Hepatocyte (in vitro differentiated cells): Measurements from ENCODE around the gene NPAS3. TPM values are rescaled to one million over a fixed set of nuclear protein-coding genes. Genes with fewer than 3 reads are reported as not detected.

ENCODE experiments used
- DNase-seq: peaks from one replicate; pipeline ENCODE4 v3.0.0-alpha.2; 2016; ENCODE audit warnings: low spot score
- H2AFZ ChIP-seq: fragments of 200-600 bp; sonication (generic); 2 replicates; pipeline ENCODE4 v1.6.0; 2016; ENCODE audit warnings: antibody characterized with exemption, mild to moderate bottlenecking
- H3K27ac ChIP-seq: fragments of 200-600 bp; sonication (generic); 2 replicates; pipeline ENCODE4 v1.5.1; 2016; ENCODE audit warnings: mild to moderate bottlenecking
- H3K27me3 ChIP-seq: fragments of 200-600 bp; sonication (generic); 2 replicates; pipeline ENCODE4 v1.6.1; 2016
- H3K36me3 ChIP-seq: fragments of 200-600 bp; sonication (generic); replicated peaks from 2 replicates; pipeline ENCODE4 v1.5.1; 2016; ENCODE audit warnings: low read depth; ENCODE audit not compliant: insufficient read depth
- H3K4me1 ChIP-seq: fragments of 200-600 bp; sonication (generic); 2 replicates; pipeline ENCODE4 v1.5.1; 2016; ENCODE audit warnings: mild to moderate bottlenecking, moderate library complexity; ENCODE audit not compliant: insufficient read depth
- H3K4me2 ChIP-seq: fragments of 200-600 bp; sonication (generic); 2 replicates; pipeline ENCODE4 v1.6.0; 2016
- H3K4me3 ChIP-seq: fragments of 200-600 bp; sonication (generic); 2 replicates; pipeline ENCODE4 v1.5.1; 2016; ENCODE audit warnings: mild to moderate bottlenecking
- H3K79me2 ChIP-seq: fragments of 200-600 bp; sonication (generic); 2 replicates; pipeline ENCODE4 v1.6.0; 2017; ENCODE audit warnings: mild to moderate bottlenecking
- H3K9me2 ChIP-seq: fragments of 200-600 bp; sonication (generic); replicated peaks from 2 replicates; pipeline ENCODE4 v1.6.0; 2017; ENCODE audit warnings: mild to moderate bottlenecking; ENCODE audit not compliant: insufficient read depth
- H3K9me3 ChIP-seq: fragments of 200-600 bp; sonication (generic); 2 replicates; pipeline ENCODE4 v1.5.1; 2016; ENCODE audit warnings: low read depth, mild to moderate bottlenecking
- H4K20me1 ChIP-seq: fragments of 200-600 bp; sonication (generic); 2 replicates; pipeline ENCODE4 v1.6.0; 2016; ENCODE audit warnings: mild to moderate bottlenecking; ENCODE audit not compliant: insufficient read depth, poor library complexity, severe bottlenecking
- EZH2 ChIP-seq: fragments of 200-600 bp; sonication (generic); IDR thresholded peaks from 2 replicates; pipeline ENCODE4 v1.6.1; 2016; ENCODE audit warnings: antibody characterized with exemption, mild to moderate bottlenecking, borderline replicate concordance
- EZH2phosphoT487 ChIP-seq: fragments of 200-600 bp; sonication (generic); IDR thresholded peaks from one replicate; pipeline ENCODE4 v1.6.1; 2018; ENCODE audit warnings: antibody characterized with exemption, mild to moderate bottlenecking, low read depth, moderate library complexity; ENCODE audit not compliant: unreplicated experiment, severe bottlenecking
- WGBS: methylation state at CpG from one replicate; pipeline ENCODE4 v1.1.6; 2016; ENCODE audit warnings: low lambda C conversion rate; ENCODE audit errors: missing lambda C conversion rate; 5-methylcytosine and 5-hydroxymethylcytosine counted together
- polyA plus RNA-seq: library from polyadenylated mRNA; unstranded; fragments of >200 nt; fragmentation: Nextera tagmentation; extraction: Ambion mirVana; gene quantifications from 2 replicates; pipeline ENCODE4 v1.2.1, GENCODE V29; 2016
- total RNA-seq: library from RNA; depleted of rRNA; stranded (reverse); fragments of >200 nt; gene quantifications from 2 replicates; pipeline ENCODE4 v1.2.3, GENCODE V29; 2014
- TF ChIP-seq, protein P1 (sequence below): fragments of 200-600 bp; sonication (generic); IDR thresholded peaks from 2 replicates; pipeline ENCODE4 v1.5.1; 2016; ENCODE audit warnings: antibody characterized with exemption, mild to moderate bottlenecking; ENCODE audit not compliant: poor library complexity

The NPAS3 gene
- total and polyA plus RNA-seq, 2 experiments from 2014 or later: 0.11 to 1.1 TPM

DNA sequence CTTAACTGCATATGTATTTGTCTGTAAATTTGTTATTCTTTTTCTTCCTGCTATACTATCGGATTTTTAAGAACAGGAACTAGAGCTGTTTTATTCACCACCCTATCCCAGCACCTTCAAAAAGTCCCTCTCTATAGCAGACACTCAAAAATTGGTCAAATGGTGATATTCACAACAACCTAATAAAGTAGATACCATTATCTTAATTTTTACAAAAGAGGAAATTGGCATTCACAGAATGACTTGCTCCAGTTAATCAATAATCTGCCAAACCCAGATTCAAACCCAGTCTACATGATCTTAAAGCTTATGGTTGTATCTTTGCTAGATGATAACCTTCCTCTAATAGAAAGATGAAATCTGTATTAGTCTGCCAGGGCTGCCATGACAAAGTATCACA is 585.6 kb downstream of the NPAS3 start:
- Histone ChIP-seq H3K4me1 (no peaks in the 10 kb centered on the region), H3K27me3 (peaks cover 9% of the 10 kb centered on the region), H3K9me3 (no peaks in the 10 kb centered on the region), H3K4me2 (no peak overlapping the region), H4K20me1 (no peaks in the 10 kb centered on the region), H3K79me2 (no peaks in the 10 kb centered on the region), H3K9me2 (no peaks in the 10 kb centered on the region), H3K4me3 (no peak overlapping the region), H3K36me3 (no peaks in the 10 kb centered on the region), H2AFZ (no peak overlapping the region), H3K27ac (no peak overlapping the region)
- 94% methylated on average over 1 of the region's 1 CpG for WGBS
- TF ChIP-seq, protein P1, sequence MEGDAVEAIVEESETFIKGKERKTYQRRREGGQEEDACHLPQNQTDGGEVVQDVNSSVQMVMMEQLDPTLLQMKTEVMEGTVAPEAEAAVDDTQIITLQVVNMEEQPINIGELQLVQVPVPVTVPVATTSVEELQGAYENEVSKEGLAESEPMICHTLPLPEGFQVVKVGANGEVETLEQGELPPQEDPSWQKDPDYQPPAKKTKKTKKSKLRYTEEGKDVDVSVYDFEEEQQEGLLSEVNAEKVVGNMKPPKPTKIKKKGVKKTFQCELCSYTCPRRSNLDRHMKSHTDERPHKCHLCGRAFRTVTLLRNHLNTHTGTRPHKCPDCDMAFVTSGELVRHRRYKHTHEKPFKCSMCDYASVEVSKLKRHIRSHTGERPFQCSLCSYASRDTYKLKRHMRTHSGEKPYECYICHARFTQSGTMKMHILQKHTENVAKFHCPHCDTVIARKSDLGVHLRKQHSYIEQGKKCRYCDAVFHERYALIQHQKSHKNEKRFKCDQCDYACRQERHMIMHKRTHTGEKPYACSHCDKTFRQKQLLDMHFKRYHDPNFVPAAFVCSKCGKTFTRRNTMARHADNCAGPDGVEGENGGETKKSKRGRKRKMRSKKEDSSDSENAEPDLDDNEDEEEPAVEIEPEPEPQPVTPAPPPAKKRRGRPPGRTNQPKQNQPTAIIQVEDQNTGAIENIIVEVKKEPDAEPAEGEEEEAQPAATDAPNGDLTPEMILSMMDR: no peak
- TF ChIP-seq EZH2phosphoT487 (no peak), EZH2 (no peak)
- no peak for DNase-seq

DNA sequence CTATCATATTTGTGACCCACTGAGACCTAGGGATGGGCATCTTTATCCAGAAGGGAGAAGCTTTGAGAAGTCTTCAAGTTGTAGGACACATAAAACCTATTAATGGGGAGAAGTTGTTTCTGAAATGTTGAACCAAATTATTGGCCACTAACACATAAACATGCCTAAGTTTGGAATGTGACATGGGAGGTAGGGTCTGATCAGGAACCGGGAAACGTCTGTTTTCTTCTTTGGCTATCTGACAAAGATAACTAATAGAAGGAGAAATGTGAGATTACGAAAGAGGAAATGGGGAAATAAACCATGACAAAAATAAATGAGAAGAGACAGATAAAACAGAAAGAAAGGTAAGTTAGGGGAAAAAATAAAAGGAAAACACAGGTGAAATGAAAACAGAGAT is 586.9 kb downstream of the NPAS3 start:
- no peaks in the 10 kb centered on the region for H4K20me1 ChIP-seq
- DNase-seq: no peak
- no peak overlapping the region for H2AFZ ChIP-seq
- no peak overlapping the region for H3K4me2 ChIP-seq
- H3K27ac ChIP-seq: no peak overlapping the region
- no peaks in the 10 kb centered on the region for H3K79me2 ChIP-seq
- no peaks in the 10 kb centered on the region for H3K9me2 ChIP-seq
- 55% methylated on average over 3 of the region's 3 CpGs for WGBS
- peaks cover 9% of the 10 kb centered on the region for H3K27me3 ChIP-seq
- no peak overlapping the region for H3K4me3 ChIP-seq
- H3K4me1 ChIP-seq: no peaks in the 10 kb centered on the region
- H3K36me3 ChIP-seq: no peaks in the 10 kb centered on the region
- no peaks in the 10 kb centered on the region for H3K9me3 ChIP-seq
- TF ChIP-seq, protein P1: no peak
- TF ChIP-seq EZH2phosphoT487: no peak
- TF ChIP-seq EZH2: no peak

DNA sequence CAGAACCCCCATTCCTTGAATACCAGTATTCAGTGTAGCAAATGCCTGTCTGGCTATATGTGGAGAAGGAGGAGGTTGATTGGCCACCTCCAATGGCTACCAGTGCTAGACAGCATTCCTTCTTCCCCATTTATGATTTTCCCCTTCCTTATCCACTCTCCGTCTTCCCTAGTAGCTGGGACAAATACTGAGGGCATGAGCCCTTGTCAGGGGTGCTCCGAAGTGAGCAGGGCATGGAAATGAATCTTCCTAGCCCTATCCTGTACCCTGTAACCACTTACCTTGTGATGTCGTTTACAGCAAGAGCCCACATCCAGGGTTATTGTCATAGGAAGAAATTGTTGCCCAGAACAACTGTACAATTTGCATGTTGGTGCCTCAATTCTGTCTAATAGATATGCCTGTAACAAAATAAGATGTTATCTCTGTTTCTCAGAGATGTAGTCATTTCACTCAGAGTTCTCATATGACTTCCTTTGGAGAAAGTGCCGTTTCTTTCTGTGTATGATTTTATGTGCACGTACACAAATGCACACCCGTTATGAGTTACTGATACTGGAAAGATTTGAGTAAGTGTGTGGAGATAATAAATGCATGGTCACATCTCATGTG is 588.5 kb downstream of the NPAS3 start:
- Histone ChIP-seq H4K20me1 (no peaks in the 10 kb centered on the region), H3K4me2 (no peak overlapping the region), H3K27me3 (peaks cover 9% of the 10 kb centered on the region), H3K79me2 (no peaks in the 10 kb centered on the region), H3K36me3 (no peaks in the 10 kb centered on the region), H3K27ac (no peak overlapping the region), H3K9me2 (no peaks in the 10 kb centered on the region), H3K9me3 (no peaks in the 10 kb centered on the region), H2AFZ (no peak overlapping the region), H3K4me1 (no peaks in the 10 kb centered on the region), H3K4me3 (no peak overlapping the region)
- no peak for DNase-seq
- WGBS: 89% methylated on average over 6 of the region's 6 CpGs
- TF ChIP-seq EZH2 (no peak), EZH2phosphoT487 (no peak)
- TF ChIP-seq, protein P1: no peak
